ENCODE data around the gene NAV1.

Gene NAV1

GRCh38 chr1:201565024-201565730 lies 26.2 kb downstream of the NAV1 start:
- Histone ChIP-seq H3K36me3 (ENCODE audit: control insufficient read depth in 1 of 2, insufficient read depth in 2 of 2, low read depth in 1 of 2, low read length in 2 of 2) (peaks cover 3 to 11% of the 10 kb centered on the region in 2 experiments), H3K27ac (ENCODE audit: low read length, poor library complexity, severe bottlenecking) (no peak overlapping the region), H3K27me3 (ENCODE audit: control insufficient read depth in 1 of 2, insufficient read depth in 1 of 2, low read length in 2 of 2) (no peaks in the 10 kb centered on the region), H3K4me3 (ENCODE audit: insufficient read depth in 1 of 2, low read depth in 1 of 2, low read length in 2 of 2) (peak overlapping the region in 1 of 2 experiments; percentile 21), H3K9ac (ENCODE audit: low read length) (no peak overlapping the region), H3K79me1 (replicated peaks; ENCODE audit: low read length, poor library complexity, severe bottlenecking) (peaks cover 42% of the 10 kb centered on the region), H2AK5ac (ENCODE audit: low read length, severe bottlenecking) (no peak overlapping the region), H3K4me2 (ENCODE audit: low read length, poor library complexity, severe bottlenecking) (no peak overlapping the region), H4K8ac (ENCODE audit: low read length) (no peak overlapping the region), H2BK15ac (ENCODE audit: low read depth, poor library complexity, severe bottlenecking) (no peak overlapping the region), H4K91ac (ENCODE audit: low read length) (peak overlapping the region; percentile 52), H3K23ac (ENCODE audit: low read length in 2 of 2) (peak overlapping the region in 1 of 2 experiments; percentile 67), H2BK120ac (ENCODE audit: low read depth, low read length) (no peak overlapping the region), H3K18ac (ENCODE audit: low read depth in 1 of 2, low read length in 2 of 2) (peak overlapping the region in 1 of 2 experiments; percentile 43), H2AFZ (ENCODE audit: low read depth, low read length) (no peak overlapping the region), H2BK5ac (ENCODE audit: low read depth, low read length, poor library complexity, severe bottlenecking) (no peak overlapping the region), H3K4me1 (ENCODE audit: control insufficient read depth, insufficient read depth, low read depth, low read length) (peaks cover 25% of the 10 kb centered on the region), H2BK12ac (ENCODE audit: low read length in 2 of 2) (peak overlapping the region in 1 of 2 experiments; percentile 74), H3K4ac (ENCODE audit: low read depth in 1 of 2, low read length in 2 of 2) (peak overlapping the region in 1 of 2 experiments; percentile 24), H3K9me3 (ENCODE audit: control insufficient read depth, low read length) (no peaks in the 10 kb centered on the region), H3K14ac (ENCODE audit: low read length in 2 of 2) (peak overlapping the region in 1 of 2 experiments; percentile 77)
- WGBS, result 95% methylated on average over 12 of the region's 12 CpGs
- DNase-seq, result no peak

- H3K4me1 ChIP-seq (ENCODE audit: control insufficient read depth, insufficient read depth, low read depth, low read length), result peaks cover 19% of the 10 kb centered on the region
- H3K27me3 ChIP-seq (ENCODE audit: control insufficient read depth in 1 of 2, insufficient read depth in 1 of 2, low read length in 2 of 2), result no peaks in the 10 kb centered on the region
- no peak overlapping the region for H2BK5ac ChIP-seq (ENCODE audit: low read depth, low read length, poor library complexity, severe bottlenecking)
- H2AFZ ChIP-seq (ENCODE audit: low read depth, low read length), result no peak overlapping the region
- no peak overlapping the region for H3K14ac ChIP-seq (ENCODE audit: low read length in 2 of 2)
- no peak overlapping the region for H4K8ac ChIP-seq (ENCODE audit: low read length)
- peaks cover 3 to 18% of the 10 kb centered on the region in 2 experiments for H3K36me3 ChIP-seq (ENCODE audit: control insufficient read depth in 1 of 2, insufficient read depth in 2 of 2, low read depth in 1 of 2, low read length in 2 of 2)
- no peak for DNase-seq
- no peak overlapping the region for H3K4me3 ChIP-seq (ENCODE audit: insufficient read depth in 1 of 2, low read depth in 1 of 2, low read length in 2 of 2)
- H4K91ac ChIP-seq (ENCODE audit: low read length), result peak overlapping the region; percentile 73
- peak overlapping the region in 1 of 2 experiments; percentile 51 for H2BK12ac ChIP-seq (ENCODE audit: low read length in 2 of 2)
- no peaks in the 10 kb centered on the region for H3K9me3 ChIP-seq (ENCODE audit: control insufficient read depth, low read length)
- H3K4ac ChIP-seq (ENCODE audit: low read depth in 1 of 2, low read length in 2 of 2), result peak overlapping the region in 1 of 2 experiments; percentile 11
- no peak overlapping the region for H3K9ac ChIP-seq (ENCODE audit: low read length)
- no peak overlapping the region for H3K23ac ChIP-seq (ENCODE audit: low read length in 2 of 2)
- H3K79me1 ChIP-seq (replicated peaks; ENCODE audit: low read length, poor library complexity, severe bottlenecking), result peaks cover 41% of the 10 kb centered on the region
- H2AK5ac ChIP-seq (ENCODE audit: low read length, severe bottlenecking), result no peak overlapping the region
- peak overlapping the region; percentile 9 for H2BK120ac ChIP-seq (ENCODE audit: low read depth, low read length)
- no peak overlapping the region for H3K4me2 ChIP-seq (ENCODE audit: low read length, poor library complexity, severe bottlenecking)
- no peak overlapping the region for H3K27ac ChIP-seq (ENCODE audit: low read length, poor library complexity, severe bottlenecking)
- 91% methylated on average over 12 of the region's 12 CpGs for WGBS
- peak overlapping the region; percentile 70 for H2BK15ac ChIP-seq (ENCODE audit: low read depth, poor library complexity, severe bottlenecking)
- peak overlapping the region in 1 of 2 experiments; percentile 23 for H3K18ac ChIP-seq (ENCODE audit: low read depth in 1 of 2, low read length in 2 of 2)
Measured at GRCh38 chr1:201565771-201566528, 27.0 kb downstream of the NAV1 start.

- Histone ChIP-seq H2AFZ (ENCODE audit: low read depth, low read length) (no peak overlapping the region), H3K18ac (ENCODE audit: low read depth in 1 of 2, low read length in 2 of 2) (no peak overlapping the region), H3K4me3 (ENCODE audit: insufficient read depth in 1 of 2, low read depth in 1 of 2, low read length in 2 of 2) (no peak overlapping the region), H4K8ac (ENCODE audit: low read length) (no peak overlapping the region), H3K27ac (ENCODE audit: low read length, poor library complexity, severe bottlenecking) (no peak overlapping the region), H3K23ac (ENCODE audit: low read length in 2 of 2) (no peak overlapping the region), H3K4ac (ENCODE audit: low read depth in 1 of 2, low read length in 2 of 2) (no peak overlapping the region), H2BK120ac (ENCODE audit: low read depth, low read length) (no peak overlapping the region), H2AK5ac (ENCODE audit: low read length, severe bottlenecking) (no peak overlapping the region), H2BK15ac (ENCODE audit: low read depth, poor library complexity, severe bottlenecking) (no peak overlapping the region), H3K27me3 (ENCODE audit: control insufficient read depth in 1 of 2, insufficient read depth in 1 of 2, low read length in 2 of 2) (no peaks in the 10 kb centered on the region), H2BK12ac (ENCODE audit: low read length in 2 of 2) (peak overlapping the region in 1 of 2 experiments; percentile 51), H3K4me2 (ENCODE audit: low read length, poor library complexity, severe bottlenecking) (no peak overlapping the region), H3K9ac (ENCODE audit: low read length) (no peak overlapping the region), H3K4me1 (ENCODE audit: control insufficient read depth, insufficient read depth, low read depth, low read length) (peaks cover 19% of the 10 kb centered on the region), H3K36me3 (ENCODE audit: control insufficient read depth in 1 of 2, insufficient read depth in 2 of 2, low read depth in 1 of 2, low read length in 2 of 2) (peaks cover 3 to 21% of the 10 kb centered on the region in 2 experiments), H3K9me3 (ENCODE audit: control insufficient read depth, low read length) (no peaks in the 10 kb centered on the region), H3K14ac (ENCODE audit: low read length in 2 of 2) (no peak overlapping the region), H4K91ac (ENCODE audit: low read length) (no peak overlapping the region), H2BK5ac (ENCODE audit: low read depth, low read length, poor library complexity, severe bottlenecking) (no peak overlapping the region), H3K79me1 (replicated peaks; ENCODE audit: low read length, poor library complexity, severe bottlenecking) (peaks cover 41% of the 10 kb centered on the region)
- WGBS, result 48% methylated on average over 1 of the region's 2 CpGs
- DNase-seq, result no peak
Measured at GRCh38 chr1:201566529-201566823, 27.5 kb downstream of the NAV1 start.

All from mesenchymal stem cell (in vitro differentiated cells and primary cell).